ENCODE results near the gene SLC30A10.

GRCh38 chr1:219917851-219918466 is 10.4 kb downstream of the SLC30A10 start:
- TF ChIP-seq CTCF (IDR thresholded peaks at IDR 0.05; ENCODE audit: low read length) (no peak), EZH2 (optimal IDR thresholded peaks at IDR 0.05; ENCODE audit: low read depth, low read length) (no peak), EZH2phosphoT487 (IDR thresholded peaks at IDR 0.05; ENCODE audit: low read length) (no peak)

All from MM.1S (cell line).